NCI-H1092 treated with DMSO at 0.1 percent for 48 hours (cell line): Measurements from ENCODE around the gene PDYN.
"Not testable (repeated sequence)": the region's sequence is repeated elsewhere in the genome, so short reads cannot be mapped to it uniquely, and the experiment has no call there.

Experiments
- DNase-seq: peaks from one replicate; lab custom pipeline; 2025; lab: John Stamatoyannopoulos, UW

Gene PDYN

GRCh38 chr20:1993986-1994385, at the start of gene PDYN:
Gene PDYN (minus strand): TSS chr20:1994058. CDS start chr20:1983084, 10,974 bp downstream.
- no peak for DNase-seq

GRCh38 chr20:2042400-2042799, 48.5 kb upstream of the PDYN start:
- DNase-seq, result no peak

GRCh38 chr20:2038161-2038560, 44.3 kb upstream of the PDYN start:
- no peak for DNase-seq

DNA sequence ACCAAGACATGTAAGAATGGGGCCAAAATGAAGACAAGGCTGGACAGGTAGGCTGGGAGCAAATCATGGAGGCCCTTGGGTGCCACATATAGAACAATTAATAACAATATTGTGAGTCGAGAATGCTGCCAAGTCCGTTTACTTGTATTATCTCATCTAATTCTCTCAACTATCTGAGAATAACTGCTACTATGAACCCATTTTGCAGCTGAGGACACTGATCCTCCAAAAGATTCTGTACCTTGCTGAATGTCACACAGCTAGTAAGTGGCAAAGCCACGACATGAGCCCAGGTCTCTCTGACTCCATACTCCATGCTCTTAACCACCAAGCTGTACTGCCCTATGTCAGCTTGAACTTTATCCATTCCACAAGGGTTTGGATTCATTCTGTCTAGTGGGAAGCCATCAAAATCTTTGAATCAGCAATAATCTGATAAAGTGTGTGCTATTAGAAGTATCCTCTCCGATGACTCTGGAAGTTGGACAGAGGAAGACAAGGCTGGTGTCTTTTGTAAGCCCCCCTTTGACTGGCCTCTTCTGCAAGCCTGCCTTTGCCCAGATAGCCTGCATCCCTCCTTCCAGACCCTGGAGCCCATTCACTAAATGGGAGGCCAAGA, 43.5 kb upstream of the PDYN start:
- DNase-seq, result no peak

GRCh38 chr20:2036357-2036756, 42.5 kb upstream of the PDYN start:
- not testable (repeated sequence) for DNase-seq

GRCh38 chr20:2032168-2032567, 38.3 kb upstream of the PDYN start:
- no peak for DNase-seq

DNA sequence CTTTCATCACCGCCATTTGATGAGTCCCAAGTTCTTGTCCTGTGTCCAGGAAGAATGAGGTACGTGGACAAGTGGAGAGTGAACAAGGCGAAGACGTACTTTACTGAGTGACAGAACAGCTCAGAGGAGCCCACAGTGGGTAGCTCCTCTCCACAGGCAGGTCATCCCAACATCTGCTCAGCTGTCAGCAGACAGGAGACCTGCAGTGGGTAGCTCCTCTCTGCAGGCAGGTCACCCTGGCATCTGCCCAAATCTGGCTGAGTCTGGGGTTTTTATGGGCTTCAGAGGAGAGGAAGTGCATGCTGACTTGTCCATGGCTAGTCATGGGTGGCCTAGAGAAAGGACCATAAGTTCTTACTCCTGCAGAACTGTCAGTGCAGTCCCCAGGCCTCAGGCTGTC, 32.7 kb upstream of the PDYN start:
- no peak for DNase-seq

- DNase-seq, result no peak
These were observed 32.1 kb upstream of the PDYN start for GRCh38 chr20:2026004-2026403.

- no peak for DNase-seq
These were observed 29.3 kb upstream of the PDYN start for GRCh38 chr20:2023151-2023550.

DNA sequence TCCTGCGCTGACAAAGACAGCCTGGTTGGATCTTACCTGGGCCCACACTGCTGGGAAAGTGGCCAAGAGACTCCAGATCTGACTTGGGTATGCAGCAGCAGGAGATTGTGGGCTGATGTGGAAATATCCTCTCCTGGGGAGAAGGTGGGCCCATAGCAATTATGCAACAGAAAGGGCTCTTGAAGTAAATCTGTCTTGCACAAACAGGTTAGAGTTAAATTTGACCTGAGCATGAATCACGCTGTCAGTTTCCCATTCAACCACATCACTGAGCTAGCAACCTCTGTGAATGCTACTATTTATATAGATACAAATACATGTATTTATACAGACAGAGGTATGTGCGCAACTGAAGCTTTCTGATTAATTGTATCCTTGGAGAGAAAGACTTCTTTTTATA, 28.3 kb upstream of the PDYN start:
- no peak for DNase-seq

- no peak for DNase-seq
These were observed 16.7 kb upstream of the PDYN start for GRCh38 chr20:2010533-2010932.

GRCh38 chr20:2006452-2007361, 12.8 kb upstream of the PDYN start:
- DNase-seq, result peak; percentile 33

GRCh38 chr20:2005831-2006426, 12.1 kb upstream of the PDYN start:
- peak; percentile 7 for DNase-seq

- no peak for DNase-seq
These were observed 11.5 kb upstream of the PDYN start for GRCh38 chr20:2005359-2005758.

DNA sequence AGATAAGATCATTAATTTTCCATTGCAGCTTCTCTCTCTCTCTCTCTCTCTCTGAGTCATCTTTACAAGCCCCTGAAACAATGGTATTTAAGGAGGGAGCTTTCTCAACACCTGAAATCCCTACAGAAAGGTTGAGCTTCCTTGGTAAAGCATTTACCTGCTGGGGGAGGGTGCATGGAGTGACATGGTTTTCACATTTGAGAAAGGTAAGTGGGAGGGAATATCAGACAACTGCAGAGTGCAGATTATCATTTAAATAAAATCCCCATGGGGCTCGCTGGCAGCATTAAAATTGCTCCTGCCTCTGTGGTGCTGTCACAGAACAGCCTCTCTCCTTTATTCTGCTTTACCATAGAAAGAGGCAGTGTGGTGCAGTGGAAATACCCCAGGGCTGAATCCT, 10.3 kb upstream of the PDYN start:
- DNase-seq, result no peak

DNA sequence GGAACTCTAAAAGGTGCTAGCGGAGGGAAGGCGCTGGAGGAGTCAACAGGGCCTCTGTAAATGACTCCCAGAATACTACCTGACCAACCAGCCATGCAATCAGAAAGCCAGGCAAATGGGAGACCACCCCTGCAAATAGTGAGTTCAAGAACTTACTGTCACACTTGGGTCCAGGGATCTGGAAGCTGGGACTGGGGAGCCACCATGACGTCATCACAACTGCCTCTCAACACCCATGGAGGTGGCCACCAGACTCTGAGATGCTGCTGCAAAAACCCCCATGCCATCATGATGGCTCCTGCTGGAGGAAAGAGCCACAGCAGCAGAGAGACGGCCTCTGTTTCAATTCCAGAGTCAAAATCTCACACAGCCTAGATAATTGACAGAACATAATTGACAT, 8.5 kb upstream of the PDYN start:
- DNase-seq, result no peak

DNA sequence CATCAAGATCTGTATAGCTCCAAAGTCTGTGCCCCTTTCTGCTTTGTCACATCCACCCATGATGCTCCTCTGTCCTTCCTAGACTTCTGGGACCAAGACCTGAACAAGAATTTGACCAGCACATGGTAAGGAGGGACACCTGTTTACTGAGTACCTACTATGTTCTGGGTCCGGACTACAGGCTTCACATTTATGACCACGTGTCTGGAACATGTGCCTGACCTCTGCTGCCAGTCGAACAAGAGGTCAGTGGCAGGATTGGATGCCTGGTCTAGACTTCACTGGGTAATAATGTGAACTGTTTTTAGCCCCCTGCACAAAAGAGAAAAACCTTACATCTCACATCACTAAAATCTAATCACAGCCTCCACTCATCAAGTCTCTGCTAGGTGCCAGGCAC, 7.3 kb upstream of the PDYN start:
- no peak for DNase-seq

DNA sequence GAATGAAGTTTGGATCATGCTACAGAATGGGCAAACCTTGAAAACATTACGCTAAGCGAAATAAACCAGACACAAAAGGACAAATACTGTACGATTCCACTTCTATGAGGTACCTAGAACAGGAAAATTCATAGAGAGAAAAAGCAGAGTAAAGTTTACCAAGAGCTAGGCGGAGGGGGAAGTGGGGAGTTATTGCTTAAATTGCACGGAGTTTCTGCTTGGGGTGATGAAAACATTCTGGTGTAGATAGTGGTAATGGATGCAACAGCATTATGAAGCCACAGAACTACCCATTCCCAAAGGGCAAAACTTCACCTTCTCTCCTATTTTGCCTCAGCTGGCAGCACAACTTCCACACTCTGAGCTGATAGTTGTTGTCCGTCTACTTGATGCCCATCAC, 6.4 kb upstream of the PDYN start:
- no peak for DNase-seq

GRCh38 chr20:1998715-1999114, 4.9 kb upstream of the PDYN start:
- no peak for DNase-seq

DNA sequence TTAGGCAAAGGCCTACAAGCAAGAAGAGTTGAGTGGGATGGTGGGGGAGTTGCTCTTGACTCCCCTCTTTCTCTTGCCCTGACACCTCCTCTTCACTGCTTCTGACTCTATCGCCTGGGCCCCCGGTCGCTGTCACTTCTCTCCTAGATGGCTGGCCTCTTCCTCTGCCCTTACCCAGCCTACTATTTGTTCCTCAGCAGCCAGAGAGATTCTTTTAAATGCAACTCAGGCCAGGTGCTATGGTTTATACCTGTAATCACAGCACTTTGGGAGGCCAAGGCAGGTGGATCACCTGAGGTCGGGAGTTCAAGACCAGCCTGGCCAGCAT, 4.3 kb upstream of the PDYN start:
- no peak for DNase-seq

DNA sequence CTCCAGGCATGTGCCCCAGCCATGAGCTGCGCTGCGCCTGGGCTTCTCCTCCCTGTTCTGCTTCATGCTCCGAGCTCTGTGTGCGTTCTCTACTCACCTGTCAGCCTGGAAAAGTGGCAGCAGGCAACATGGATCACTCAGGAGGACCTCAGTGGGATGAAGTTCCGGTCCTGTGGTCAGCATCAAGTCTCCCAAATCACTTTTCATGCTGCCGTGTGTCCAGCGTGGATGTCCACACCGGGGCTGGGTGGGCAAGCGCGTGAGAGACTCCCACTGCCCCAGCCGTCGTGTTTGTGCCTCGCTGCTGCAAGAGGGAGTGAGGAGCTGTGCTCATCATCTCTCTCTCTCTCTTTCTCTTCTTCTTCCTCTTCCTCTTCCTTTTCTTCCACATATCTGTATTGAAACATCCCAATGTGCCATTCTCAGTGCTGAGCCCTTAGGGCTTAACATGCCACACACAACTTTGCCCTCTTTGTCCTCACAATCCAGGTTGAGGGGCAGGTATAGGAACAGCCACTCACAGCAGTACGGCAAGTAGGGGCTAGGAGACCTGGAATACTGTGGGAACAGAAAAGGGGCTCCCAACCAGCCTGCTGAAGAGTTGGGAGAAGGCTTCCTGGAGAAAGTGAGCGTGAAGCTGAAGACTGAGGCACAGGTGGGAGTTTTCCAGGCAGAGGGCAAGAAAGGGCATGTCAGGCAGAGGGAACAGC, 3.8 kb upstream of the PDYN start:
- DNase-seq, result no peak

GRCh38 chr20:1995531-1996310, 1.9 kb upstream of the PDYN start:
- DNase-seq, result no peak
